Prostate gland (tissue), 2 donors: ENCODE data around the gene TMEM150B.

Experiments used
- POLR2A ChIP-seq: fragments of 450-650 bp; IDR thresholded peaks from one replicate; pipeline ENCODE4 v1.6.1; 2016; ENCODE audit warnings: antibody characterized with exemption, mild to moderate bottlenecking
- POLR2AphosphoS5 ChIP-seq: sonication (generic); formaldehyde crosslinking; IDR thresholded peaks from one replicate; pipeline ENCODE4 v1.6.1; 2017; ENCODE audit warnings: antibody characterized with exemption
- TF ChIP-seq, protein P1 (sequence below), 4 experiments: fragments of 200-600 bp in 2 of 4; fragments of 450-650 bp in 2 of 4; sonication (generic) in 2 of 4; IDR thresholded peaks; 1 replicate in 3 of 4; 2 replicates in 1 of 4; pipeline ENCODE4 v1.5.1; 2016 to 2019; ENCODE audit warnings: antibody characterized with exemption in 4 of 4, mild to moderate bottlenecking in 2 of 4, moderate library complexity in 2 of 4

DNA sequence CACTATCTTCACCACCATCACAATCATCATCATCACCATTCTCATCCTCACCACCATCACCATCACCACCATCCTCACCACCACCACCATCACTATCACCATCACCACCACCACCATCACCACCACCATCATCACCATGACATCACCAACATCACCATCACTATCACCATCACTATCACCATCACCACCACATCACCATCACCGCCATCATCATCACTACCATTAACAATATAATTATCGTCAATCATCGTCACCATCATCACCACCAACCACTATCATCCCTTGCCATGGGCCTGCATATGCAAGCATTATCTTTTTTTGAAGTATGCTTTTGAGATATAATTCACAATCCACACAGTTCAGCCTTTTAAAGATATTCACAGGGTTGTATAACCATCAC is 58.7 kb downstream of the TMEM150B start:
- TF ChIP-seq, protein P1, sequence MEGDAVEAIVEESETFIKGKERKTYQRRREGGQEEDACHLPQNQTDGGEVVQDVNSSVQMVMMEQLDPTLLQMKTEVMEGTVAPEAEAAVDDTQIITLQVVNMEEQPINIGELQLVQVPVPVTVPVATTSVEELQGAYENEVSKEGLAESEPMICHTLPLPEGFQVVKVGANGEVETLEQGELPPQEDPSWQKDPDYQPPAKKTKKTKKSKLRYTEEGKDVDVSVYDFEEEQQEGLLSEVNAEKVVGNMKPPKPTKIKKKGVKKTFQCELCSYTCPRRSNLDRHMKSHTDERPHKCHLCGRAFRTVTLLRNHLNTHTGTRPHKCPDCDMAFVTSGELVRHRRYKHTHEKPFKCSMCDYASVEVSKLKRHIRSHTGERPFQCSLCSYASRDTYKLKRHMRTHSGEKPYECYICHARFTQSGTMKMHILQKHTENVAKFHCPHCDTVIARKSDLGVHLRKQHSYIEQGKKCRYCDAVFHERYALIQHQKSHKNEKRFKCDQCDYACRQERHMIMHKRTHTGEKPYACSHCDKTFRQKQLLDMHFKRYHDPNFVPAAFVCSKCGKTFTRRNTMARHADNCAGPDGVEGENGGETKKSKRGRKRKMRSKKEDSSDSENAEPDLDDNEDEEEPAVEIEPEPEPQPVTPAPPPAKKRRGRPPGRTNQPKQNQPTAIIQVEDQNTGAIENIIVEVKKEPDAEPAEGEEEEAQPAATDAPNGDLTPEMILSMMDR (IDR thresholded peaks at IDR 0.05), result no peak
- TF ChIP-seq POLR2AphosphoS5 (no peak), POLR2A (no peak)
